Endothelial cell (in vitro differentiated cells): ENCODE results near the gene MTMR12. TPM values are rescaled to one million over a fixed set of nuclear protein-coding genes. Genes with fewer than 3 reads are reported as not detected.

Experiments used
- DNase-seq: peaks from one replicate; pipeline ENCODE4 v3.0.0; 2021; ENCODE audit warnings: low spot score
- H3K27ac Mint-ChIP-seq: one replicate; pipeline ENCODE4 v1.8.0; 2021; ENCODE audit warnings: mixed read lengths, inconsistent platforms; ENCODE audit not compliant: unreplicated experiment
- H3K27me3 Mint-ChIP-seq: one replicate; pipeline ENCODE4 v1.8.0; 2021; ENCODE audit warnings: mild to moderate bottlenecking, moderate library complexity, mixed read lengths, inconsistent platforms; ENCODE audit not compliant: unreplicated experiment
- H3K36me3 Mint-ChIP-seq: one replicate; pipeline ENCODE4 v1.8.0; 2021; ENCODE audit warnings: mild to moderate bottlenecking, low read depth, mixed read lengths, inconsistent platforms; ENCODE audit not compliant: unreplicated experiment
- H3K4me1 Mint-ChIP-seq: one replicate; pipeline ENCODE4 v1.8.0; 2021; ENCODE audit warnings: mild to moderate bottlenecking, mixed read lengths, inconsistent platforms; ENCODE audit not compliant: unreplicated experiment
- H3K4me3 Mint-ChIP-seq: one replicate; pipeline ENCODE4 v1.8.0; 2021; ENCODE audit warnings: mild to moderate bottlenecking, mixed read lengths, inconsistent platforms; ENCODE audit not compliant: unreplicated experiment
- H3K9me3 Mint-ChIP-seq: one replicate; pipeline ENCODE4 v1.8.0; 2021; ENCODE audit warnings: mixed read lengths, inconsistent platforms; ENCODE audit not compliant: unreplicated experiment
- total RNA-seq: library from RNA; stranded (reverse); fragmentation: NEBNext Ultra II Directional; extraction: Animal tissue kit (Norgen Biotek cat#: 25700); gene quantifications from one replicate; pipeline ENCODE4 v1.2.1, GENCODE V29; 2021; ENCODE audit not compliant: unreplicated experiment
- TF ChIP-seq, protein P1 (sequence below): fragments of 200-600 bp; sonication (generic); IDR thresholded peaks from one replicate; pipeline ENCODE4 v1.5.0; 2021; ENCODE audit warnings: antibody characterized with exemption; ENCODE audit not compliant: unreplicated experiment

Gene MTMR12
- total RNA-seq, 1 donor from 2014 or later = 39.4 TPM

DNA sequence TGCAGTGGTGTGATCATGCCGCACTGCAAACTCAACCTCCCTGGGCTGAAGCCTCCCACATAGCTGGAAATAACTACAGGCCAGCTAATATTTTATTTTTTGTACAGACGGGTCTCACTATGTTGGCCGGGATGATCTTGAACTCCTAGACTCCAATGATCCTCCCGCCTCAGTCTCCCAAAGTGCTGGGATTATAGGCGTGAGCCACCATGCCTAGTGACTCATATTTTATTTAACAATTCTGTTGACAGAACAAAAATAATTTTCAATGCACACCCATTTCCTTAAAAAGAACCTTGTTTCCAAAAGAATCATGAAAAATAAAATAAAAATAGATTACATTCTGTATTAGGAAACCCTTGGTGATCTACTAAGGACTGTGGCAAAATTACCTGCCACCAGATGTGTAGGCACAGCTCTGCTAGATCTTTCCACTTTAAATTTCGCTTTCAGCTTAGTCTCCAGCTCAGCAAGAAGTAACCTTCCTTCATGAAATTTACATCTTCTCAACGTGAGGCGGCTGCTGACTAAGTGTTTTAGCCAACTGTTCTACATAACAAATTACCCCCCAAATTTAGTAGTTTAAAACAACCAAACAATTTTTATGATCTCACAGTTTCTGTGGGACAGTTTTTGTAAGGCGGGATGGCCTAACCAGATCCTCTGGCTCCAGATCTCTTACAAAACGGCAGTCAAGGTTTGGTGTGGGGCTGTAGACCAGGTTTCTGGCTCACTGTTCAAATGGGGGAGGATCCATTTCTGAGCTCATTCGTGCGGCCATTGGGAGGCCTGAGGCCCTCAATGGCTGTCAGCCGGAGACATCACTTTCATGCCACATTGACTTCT, 106.0 kb downstream of the MTMR12 start:
- no peaks in the 10 kb centered on the region for H3K36me3 Mint-ChIP-seq
- peaks cover 8% of the 10 kb centered on the region for H3K27me3 Mint-ChIP-seq
- H3K27ac Mint-ChIP-seq = no peak overlapping the region
- peaks cover 13% of the 10 kb centered on the region for H3K4me1 Mint-ChIP-seq
- no peak for DNase-seq
- TF ChIP-seq, protein P1, sequence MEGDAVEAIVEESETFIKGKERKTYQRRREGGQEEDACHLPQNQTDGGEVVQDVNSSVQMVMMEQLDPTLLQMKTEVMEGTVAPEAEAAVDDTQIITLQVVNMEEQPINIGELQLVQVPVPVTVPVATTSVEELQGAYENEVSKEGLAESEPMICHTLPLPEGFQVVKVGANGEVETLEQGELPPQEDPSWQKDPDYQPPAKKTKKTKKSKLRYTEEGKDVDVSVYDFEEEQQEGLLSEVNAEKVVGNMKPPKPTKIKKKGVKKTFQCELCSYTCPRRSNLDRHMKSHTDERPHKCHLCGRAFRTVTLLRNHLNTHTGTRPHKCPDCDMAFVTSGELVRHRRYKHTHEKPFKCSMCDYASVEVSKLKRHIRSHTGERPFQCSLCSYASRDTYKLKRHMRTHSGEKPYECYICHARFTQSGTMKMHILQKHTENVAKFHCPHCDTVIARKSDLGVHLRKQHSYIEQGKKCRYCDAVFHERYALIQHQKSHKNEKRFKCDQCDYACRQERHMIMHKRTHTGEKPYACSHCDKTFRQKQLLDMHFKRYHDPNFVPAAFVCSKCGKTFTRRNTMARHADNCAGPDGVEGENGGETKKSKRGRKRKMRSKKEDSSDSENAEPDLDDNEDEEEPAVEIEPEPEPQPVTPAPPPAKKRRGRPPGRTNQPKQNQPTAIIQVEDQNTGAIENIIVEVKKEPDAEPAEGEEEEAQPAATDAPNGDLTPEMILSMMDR = no peak
- H3K9me3 Mint-ChIP-seq = no peaks in the 10 kb centered on the region
- H3K4me3 Mint-ChIP-seq = no peak overlapping the region

DNA sequence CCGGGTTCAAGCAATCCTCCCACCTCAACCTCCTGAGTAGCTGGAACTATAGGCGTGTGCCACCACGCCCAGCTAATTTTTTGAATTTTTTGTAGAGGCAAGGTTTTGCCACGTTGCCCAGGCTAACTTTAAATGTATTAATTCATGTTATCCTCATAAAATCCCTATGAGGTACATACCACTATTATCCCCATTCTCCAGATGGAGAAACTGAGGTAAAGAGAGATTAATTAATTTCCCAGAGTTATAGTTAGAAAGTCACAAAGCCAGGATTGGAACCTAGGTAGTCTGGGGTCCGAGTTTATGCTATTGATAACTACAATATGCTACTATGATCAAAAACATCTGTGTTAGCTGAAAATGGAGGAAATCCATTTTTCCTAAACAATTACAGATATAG, 106.7 kb downstream of the MTMR12 start:
- no peaks in the 10 kb centered on the region for H3K9me3 Mint-ChIP-seq
- no peaks in the 10 kb centered on the region for H3K36me3 Mint-ChIP-seq
- H3K27ac Mint-ChIP-seq = no peak overlapping the region
- H3K4me3 Mint-ChIP-seq = no peak overlapping the region
- no peak for DNase-seq
- H3K27me3 Mint-ChIP-seq = peaks cover 8% of the 10 kb centered on the region
- TF ChIP-seq, protein P1 = no peak
- peaks cover 10% of the 10 kb centered on the region for H3K4me1 Mint-ChIP-seq

DNA sequence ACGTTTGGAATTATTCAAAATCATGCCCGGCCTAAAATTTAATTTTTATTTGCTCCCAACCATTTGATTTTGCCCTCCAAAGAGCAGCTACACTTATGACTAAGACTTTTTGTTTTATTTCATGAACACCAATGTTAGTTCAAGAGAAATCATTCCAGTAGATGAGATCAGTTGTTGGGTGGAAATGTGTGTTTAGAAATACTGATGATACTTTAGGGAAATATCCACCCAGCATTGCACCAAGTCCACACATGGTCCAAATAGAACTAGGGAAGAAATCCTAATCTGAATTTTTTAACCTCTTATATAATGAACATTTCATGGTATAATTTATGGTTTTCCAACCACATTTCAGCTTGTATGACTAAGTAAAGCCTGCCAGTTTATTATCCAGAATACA, 110.3 kb downstream of the MTMR12 start:
- no peaks in the 10 kb centered on the region for H3K9me3 Mint-ChIP-seq
- no peaks in the 10 kb centered on the region for H3K36me3 Mint-ChIP-seq
- peaks cover 2% of the 10 kb centered on the region for H3K27me3 Mint-ChIP-seq
- H3K4me1 Mint-ChIP-seq = peaks cover 10% of the 10 kb centered on the region
- no peak overlapping the region for H3K27ac Mint-ChIP-seq
- TF ChIP-seq, protein P1 = no peak
- no peak overlapping the region for H3K4me3 Mint-ChIP-seq
- no peak for DNase-seq

DNA sequence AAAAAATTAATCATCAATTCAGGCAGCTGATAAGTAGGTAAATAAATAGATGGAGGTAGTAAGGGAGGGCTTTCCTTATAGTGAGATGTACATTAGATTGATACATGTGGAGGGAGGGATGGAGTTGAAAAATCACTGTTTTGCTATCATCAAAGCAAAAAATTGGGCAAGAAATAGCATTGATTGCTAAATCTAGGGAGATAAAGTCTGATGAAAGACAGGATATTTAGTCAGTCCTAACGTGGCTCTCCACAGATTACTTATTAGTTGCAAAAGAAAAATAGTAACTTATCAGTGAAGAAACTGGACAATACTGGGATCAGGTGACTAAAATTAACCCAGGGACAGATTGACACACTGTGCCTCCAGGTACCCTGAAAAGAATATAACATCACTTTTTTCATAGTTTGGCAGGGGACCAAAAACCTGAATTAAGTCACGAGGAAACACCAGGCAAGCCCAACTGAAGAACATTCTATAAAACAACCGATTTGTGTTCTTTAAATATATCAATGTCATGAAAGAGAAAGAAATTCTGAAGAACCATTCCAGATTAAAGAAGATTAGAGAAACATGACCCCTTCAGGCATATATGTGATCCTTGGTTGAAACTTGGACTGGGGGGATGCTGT, 111.5 kb downstream of the MTMR12 start:
- H3K36me3 Mint-ChIP-seq = no peaks in the 10 kb centered on the region
- TF ChIP-seq, protein P1 = no peak
- no peak overlapping the region for H3K4me3 Mint-ChIP-seq
- peaks cover 2% of the 10 kb centered on the region for H3K27me3 Mint-ChIP-seq
- no peaks in the 10 kb centered on the region for H3K9me3 Mint-ChIP-seq
- H3K4me1 Mint-ChIP-seq = peaks cover 10% of the 10 kb centered on the region
- no peak for DNase-seq
- no peak overlapping the region for H3K27ac Mint-ChIP-seq

DNA sequence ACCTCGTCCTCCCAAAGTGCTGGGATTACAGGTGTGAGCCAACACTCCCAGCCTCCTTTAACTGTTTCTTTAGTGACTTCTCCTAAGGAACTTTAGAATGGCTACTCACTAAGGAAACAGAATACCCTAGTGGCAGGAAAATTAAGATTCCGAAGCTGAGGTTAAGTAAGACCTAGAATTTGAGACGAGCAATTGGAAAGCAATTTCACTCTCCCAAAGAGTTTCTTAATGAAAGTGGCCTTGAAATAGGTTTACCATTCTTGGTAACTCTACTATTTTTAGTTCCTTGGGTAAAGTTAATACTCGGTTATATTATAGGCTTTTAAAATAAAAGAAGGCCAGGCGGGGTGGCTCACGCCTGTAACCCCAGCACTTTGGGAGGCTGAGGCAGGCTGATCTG, 115.7 kb downstream of the MTMR12 start:
- Mint-ChIP-seq H3K27ac (no peak overlapping the region), H3K27me3 (no peaks in the 10 kb centered on the region), H3K36me3 (no peaks in the 10 kb centered on the region), H3K4me3 (no peak overlapping the region), H3K4me1 (peaks cover 12% of the 10 kb centered on the region), H3K9me3 (no peaks in the 10 kb centered on the region)
- TF ChIP-seq, protein P1 = no peak
- DNase-seq = no peak
